Aorta (tissue), 5 donors: ENCODE data around the gene RANBP3L. TPM values are rescaled to one million over a fixed set of nuclear protein-coding genes. Genes with fewer than 3 reads are reported as not detected.
"Not testable (repeated sequence)": the region's sequence is repeated elsewhere in the genome, so short reads cannot be mapped to it uniquely, and the experiment has no call there.

Experiments
- ATAC-seq: fragments of 200-7000 bp; cut with Tn5 transposase; one replicate; pipeline ENCODE4 v1.9.1; 2022; ENCODE audit warnings: moderate library complexity; ENCODE audit not compliant: low FRiP score
- DNase-seq, 2 donors: peaks; one replicate each; pipeline ENCODE4 v3.0.0-alpha.2; 2020
- H3K27ac ChIP-seq, 2 donors: one replicate each; pipeline ENCODE4 v1.5.1; 2013; ENCODE audit warnings: low read length in 2 of 2, mild to moderate bottlenecking in 2 of 2, moderate library complexity in 2 of 2, control low read depth in 1 of 2, inconsistent platforms in 1 of 2, low read depth in 1 of 2
- H3K27me3 ChIP-seq, 2 donors: one replicate each; pipeline ENCODE4 v1.6.1; 2013; ENCODE audit warnings: control low read depth in 1 of 2, low read length in 1 of 2, mild to moderate bottlenecking in 1 of 2, moderate library complexity in 1 of 2; ENCODE audit not compliant: insufficient read depth in 2 of 2, control insufficient read depth in 1 of 2
- H3K36me3 ChIP-seq, 2 donors: one replicate each; pipeline ENCODE4 v1.6.1; 2013; ENCODE audit warnings: control low read depth in 1 of 2, low read length in 1 of 2, mild to moderate bottlenecking in 1 of 2; ENCODE audit not compliant: insufficient read depth in 2 of 2, control insufficient read depth in 1 of 2
- H3K4me1 ChIP-seq, 2 donors: one replicate each; pipeline ENCODE4 v1.6.1; 2013; ENCODE audit warnings: low read length in 2 of 2, control low read depth in 1 of 2, mild to moderate bottlenecking in 1 of 2, moderate library complexity in 1 of 2; ENCODE audit not compliant: insufficient read depth in 2 of 2, control insufficient read depth in 1 of 2
- H3K4me3 ChIP-seq, 2 donors: one replicate each; pipeline ENCODE4 v1.5.1; 2013; ENCODE audit warnings: low read length in 2 of 2, control low read depth in 1 of 2, mild to moderate bottlenecking in 1 of 2
- H3K9me3 ChIP-seq: one replicate; pipeline ENCODE4 v1.6.1; 2013; ENCODE audit warnings: mild to moderate bottlenecking, low read length; ENCODE audit not compliant: control insufficient read depth
- WGBS, 2 donors: extraction: QIAGEN DNeasy Blood & Tissue Kit; methylation state at CpG; one replicate each; pipeline ENCODE4 v1.1.7; 2013; 5-methylcytosine and 5-hydroxymethylcytosine counted together
- intact Hi-C, 2 donors: fragments of 100-400 bp; cut with DNase I; formaldehyde crosslinking; loops; one replicate each; pipeline versions ENCODE4 v1.14.2 to v1.15.0; 2022
- polyA plus RNA-seq, 2 donors: library from polyadenylated mRNA; stranded (reverse); fragments of 200-250 nt; gene quantifications; one replicate each; pipeline ENCODE4 v1.2.3, GENCODE V29; 2013
- total RNA-seq, 2 donors: library from RNA; stranded (reverse); fragmentation: NEBNext Ultra II Directional; extraction: Animal tissue kit (Norgen Biotek cat#: 25700); gene quantifications; one replicate each; pipeline ENCODE4 v1.2.1, GENCODE V29; 2021
- donor health status: healthy with polysubstance abuse.
- donor health status: Bipolar disorder and iron deficiency.
- donor health status: DM: no; HTN: no; CAD: no.
- donor health status: DM: no; HTN: no; CAD: no.
- donor health status: DM: yes; HTN: yes; CAD: no.

RANBP3L gene
- total and polyA plus RNA-seq, 4 donors = 4.5 to 8.1 (median 5.6) TPM

- no peak for DNase-seq
- Histone ChIP-seq H3K36me3 (peaks cover 0 to 2% of the 10 kb centered on the region in 2 donors), H3K4me1 (no peaks in the 10 kb centered on the region), H3K27me3 (no peaks in the 10 kb centered on the region), H3K27ac (no peak overlapping the region), H3K9me3 (no peaks in the 10 kb centered on the region), H3K4me3 (no peak overlapping the region)
- WGBS, 2 donors = 86 to 88% methylated on average over 3 of the region's 3 CpGs
- intact Hi-C loops = no loop called here
- ATAC-seq = no peak
These were observed 92.0 kb downstream of the RANBP3L start for GRCh38 chr5:36209664-36210063.

- Histone ChIP-seq H3K9me3 (no peaks in the 10 kb centered on the region), H3K4me1 (no peaks in the 10 kb centered on the region), H3K27ac (no peak overlapping the region), H3K27me3 (no peaks in the 10 kb centered on the region), H3K36me3 (peaks cover 0 to 2% of the 10 kb centered on the region in 2 donors), H3K4me3 (no peak overlapping the region)
- DNase-seq = no peak
- intact Hi-C loops = no loop called here
- 94 to 98% methylated on average over 2 of the region's 2 CpGs for WGBS, 2 donors
- ATAC-seq = no peak
These were observed 92.9 kb downstream of the RANBP3L start for GRCh38 chr5:36208786-36209185.

- Histone ChIP-seq H3K4me1 (no peaks in the 10 kb centered on the region), H3K4me3 (no peak overlapping the region), H3K27ac (no peak overlapping the region), H3K9me3 (no peaks in the 10 kb centered on the region), H3K27me3 (no peaks in the 10 kb centered on the region), H3K36me3 (no peaks in the 10 kb centered on the region)
- DNase-seq = no peak
- intact Hi-C loops = no loop called here
- ATAC-seq = no peak
These were observed 94.8 kb downstream of the RANBP3L start for GRCh38 chr5:36206913-36207312.

- intact Hi-C loops = no loop called here
- Histone ChIP-seq H3K36me3 (peaks cover 0 to 2% of the 10 kb centered on the region in 2 donors), H3K4me1 (no peaks in the 10 kb centered on the region), H3K27ac (no peak overlapping the region), H3K9me3 (no peaks in the 10 kb centered on the region), H3K4me3 (no peak overlapping the region), H3K27me3 (no peaks in the 10 kb centered on the region)
- WGBS, 2 donors = 94 to 95% methylated on average over 2 of the region's 2 CpGs
- ATAC-seq = no peak
- no peak for DNase-seq
These were observed 96.4 kb downstream of the RANBP3L start for GRCh38 chr5:36205329-36205728.

- no peak overlapping the region for H3K4me3 ChIP-seq
These were observed 99.2 kb downstream of the RANBP3L start for GRCh38 chr5:36202521-36202961.

GRCh38 chr5:36200513-36200912 is 101.2 kb downstream of the RANBP3L start:
- H3K9me3 ChIP-seq = no peaks in the 10 kb centered on the region
- no peak overlapping the region for H3K4me3 ChIP-seq
- DNase-seq = no peak
- H3K36me3 ChIP-seq = peaks cover 0 to 2% of the 10 kb centered on the region in 2 donors
- intact Hi-C loops = no loop called here
- ATAC-seq = no peak
- H3K27ac ChIP-seq = no peak overlapping the region
- H3K27me3 ChIP-seq = no peaks in the 10 kb centered on the region
- WGBS, 2 donors = 85 to 87% methylated on average over 4 of the region's 4 CpGs
- no peaks in the 10 kb centered on the region for H3K4me1 ChIP-seq

More at GRCh38 chr5:36202521-36202961, 99.2 kb downstream of the RANBP3L start:
- no peak overlapping the region for H3K27ac ChIP-seq
- no peak for ATAC-seq
- H3K4me1 ChIP-seq = no peaks in the 10 kb centered on the region
- 48 to 63% methylated on average over 3 of the region's 3 CpGs for WGBS, 2 donors
- DNase-seq = peak in 1 of 2 donors; percentile 24
- intact Hi-C loops = no loop called here
- peaks cover 0 to 2% of the 10 kb centered on the region in 2 donors for H3K36me3 ChIP-seq
- no peaks in the 10 kb centered on the region for H3K9me3 ChIP-seq
- no peaks in the 10 kb centered on the region for H3K27me3 ChIP-seq

GRCh38 chr5:36199620-36200019 is 102.1 kb downstream of the RANBP3L start:
- Histone ChIP-seq H3K4me1 (no peaks in the 10 kb centered on the region), H3K9me3 (no peaks in the 10 kb centered on the region), H3K27me3 (no peaks in the 10 kb centered on the region), H3K27ac (no peak overlapping the region), H3K4me3 (no peak overlapping the region), H3K36me3 (peaks cover 0 to 2% of the 10 kb centered on the region in 2 donors)
- DNase-seq (no peak), ATAC-seq (no peak)
- 22 to 30% methylated on average over 2 of the region's 2 CpGs for WGBS, 2 donors
- intact Hi-C loops = no loop called here

- H3K36me3 ChIP-seq, H3K4me1 ChIP-seq, H3K27me3 ChIP-seq, H3K4me3 ChIP-seq, DNase-seq, ATAC-seq, H3K9me3 ChIP-seq, H3K27ac ChIP-seq, intact Hi-C loops: not testable (repeated sequence)
- 69 to 84% methylated on average over 2 of the region's 3 CpGs for WGBS, 2 donors
These were observed 102.9 kb downstream of the RANBP3L start for GRCh38 chr5:36198783-36199182.
